ENCODE results near the gene OSMR. TPM values are rescaled to one million over a fixed set of nuclear protein-coding genes. Genes with fewer than 3 reads are reported as not detected.

Gene OSMR
- total and polyA plus RNA-seq, 2 donors (not counting 3 experiments of a cell fraction or from before 2014, with no cell fraction given), result 6.1 to 19.7 TPM

- no peak overlapping the region for H2AFZ ChIP-seq (ENCODE audit: low read depth, low read length)
- no peaks in the 10 kb centered on the region for H3K9me1 ChIP-seq (replicated peaks; ENCODE audit: control insufficient read depth, extremely low read depth, insufficient read depth, low read length)
- no peak overlapping the region for H3K4me2 ChIP-seq (ENCODE audit: insufficient read depth, low read length)
- intact Hi-C loops (cut with micrococcal nuclease), result no loop called here
- ChIA-PET POLR2A (no interaction called here), CTCF (interaction anchor here (1.3 to 1.9 kb wide), 3 partner anchors 19 to 56 kb away, joined by 3 to 9 read pairs (median 4); no protein-coding TSS in a partner anchor)
- H3K79me2 ChIP-seq (ENCODE audit: control insufficient read depth, insufficient read depth, low read length), result no peaks in the 10 kb centered on the region
- H3K9me3 ChIP-seq (replicated peaks; ENCODE audit: control insufficient read depth, insufficient read depth, low read length), result no peaks in the 10 kb centered on the region
- H4K20me1 ChIP-seq (replicated peaks; ENCODE audit: control insufficient read depth, extremely low read depth, insufficient read depth, low read length), result no peaks in the 10 kb centered on the region
- BruUV-seq (replicated peaks), result no TSS peak
- H3K27ac ChIP-seq (ENCODE audit: insufficient read depth, low read depth, low read length), result no peak overlapping the region
- TF ChIP-seq MAX (IDR thresholded peaks at IDR 0.05; ENCODE audit: insufficient read depth, insufficient read length) (no peak), GATA2 (IDR thresholded peaks at IDR 0.05; ENCODE audit: insufficient read depth, insufficient read length, low read depth, low read length) (no peak), POLR2AphosphoS5 (IDR thresholded peaks at IDR 0.05; ENCODE audit: insufficient read depth, low read depth, low read length) (no peak), CTCF (IDR thresholded peaks at IDR 0.05; ENCODE audit: extremely low read depth in 1 of 2, insufficient read depth in 1 of 2, low read depth in 1 of 2, low read length in 2 of 2) (no peak), JUN (IDR thresholded peaks at IDR 0.05; ENCODE audit: borderline replicate concordance, insufficient read depth, insufficient read length, low read depth) (no peak), MYC (IDR thresholded peaks at IDR 0.05; ENCODE audit: low read depth, low read length) (no peak), FOS (IDR thresholded peaks at IDR 0.05; ENCODE audit: borderline replicate concordance, insufficient read depth, low read length) (no peak), POLR2A (IDR thresholded peaks at IDR 0.05; ENCODE audit: low read depth, low read length) (no peak), EZH2 (IDR thresholded peaks at IDR 0.05; ENCODE audit: borderline replicate concordance, low read depth, low read length, severe bottlenecking) (no peak)
- H3K9ac ChIP-seq (replicated peaks; ENCODE audit: extremely low read depth, insufficient read depth, low read length), result no peak overlapping the region
- H3K4me1 ChIP-seq (ENCODE audit: control insufficient read depth, extremely low read depth, insufficient read depth, low read length), result peaks cover 5% of the 10 kb centered on the region
- no peak for DNase-seq (ENCODE audit: low read depth, low spot score)
- no peak overlapping the region for H3K4me3 ChIP-seq (replicated peaks in 1 of 3; ENCODE audit: insufficient read depth in 1 of 3, low read depth in 1 of 3, low read length in 3 of 3)
- peaks cover 0 to 5% of the 10 kb centered on the region in 2 experiments for H3K27me3 ChIP-seq (ENCODE audit: control insufficient read depth in 2 of 2, insufficient read depth in 2 of 2, low read length in 2 of 2)
- H3K36me3 ChIP-seq (ENCODE audit: control insufficient read depth in 2 of 2, extremely low read depth in 1 of 2, insufficient read depth in 2 of 2, low read length in 2 of 2), result no peaks in the 10 kb centered on the region
- dilution Hi-C loops (cut with MboI; ENCODE audit: extremely low pct_ligation_motif_present, low sequenced_read_pairs), result no loop called here
- no peak for FAIRE-seq
Observed at GRCh38 chr5:38866362-38867031, 20.7 kb downstream of the OSMR start.
